Peyer's patch (tissue), 4 donors: ENCODE results near the gene BCCIP. TPM values are rescaled to one million over a fixed set of nuclear protein-coding genes. Genes with fewer than 3 reads are reported as not detected.

ENCODE experiments used
- DNase-seq, 3 donors: peaks; one replicate each; pipeline ENCODE4 v3.0.0-alpha.2; 2017 to 2019
- H3K27ac ChIP-seq, 4 donors: fragments of 200-600 bp; sonication (generic); one replicate each; pipeline ENCODE4 v1.5.1; 2016 to 2019
- H3K27me3 ChIP-seq, 2 donors: fragments of 200-600 bp; sonication (generic); one replicate each; pipeline ENCODE4 v1.5.1; 2019
- H3K36me3 ChIP-seq, 3 donors: fragments of 200-600 bp; sonication (generic); one replicate each; pipeline ENCODE4 v1.5.1; 2016 to 2019
- H3K4me1 ChIP-seq, 4 donors: fragments of 200-600 bp; sonication (generic); one replicate each; pipeline ENCODE4 v1.5.1; 2016 to 2019
- H3K4me3 ChIP-seq, 4 donors: fragments of 200-600 bp; sonication (generic); 1 replicate in 3 of 4; 2 replicates in 1 of 4; pipeline ENCODE4 v1.5.1; 2016 to 2019; ENCODE audit warnings: mild to moderate bottlenecking in 1 of 4
- H3K9me3 ChIP-seq, 4 donors: fragments of 200-600 bp; sonication (generic); one replicate each; pipeline ENCODE4 v1.5.1; 2016 to 2019; ENCODE audit warnings: mild to moderate bottlenecking in 1 of 4
- POLR2A ChIP-seq, 2 donors: fragments of 450-650 bp; IDR thresholded peaks; one replicate each; pipeline ENCODE4 v1.5.1; 2017; ENCODE audit warnings: antibody characterized with exemption in 2 of 2, mild to moderate bottlenecking in 2 of 2, moderate library complexity in 2 of 2
- total RNA-seq, 4 donors: library from RNA; depleted of rRNA; stranded (reverse); fragments of >200 nt; gene quantifications; one replicate each; pipeline ENCODE4 v1.1.0, GENCODE V29; 2016
- TF ChIP-seq, protein P1 (sequence below), 6 experiments: fragments of 450-650 bp in 4 of 6; fragments of 200-600 bp in 2 of 6; sonication (generic) in 1 of 6; IDR thresholded peaks; one replicate each; pipeline ENCODE4 v1.5.1; 2017 to 2019; ENCODE audit warnings: antibody characterized with exemption in 6 of 6, mild to moderate bottlenecking in 3 of 6, moderate library complexity in 1 of 6

Gene BCCIP
- total RNA-seq, 4 donors from 2014 or later: 17.4 to 28.1 (median 20.0) TPM

DNA sequence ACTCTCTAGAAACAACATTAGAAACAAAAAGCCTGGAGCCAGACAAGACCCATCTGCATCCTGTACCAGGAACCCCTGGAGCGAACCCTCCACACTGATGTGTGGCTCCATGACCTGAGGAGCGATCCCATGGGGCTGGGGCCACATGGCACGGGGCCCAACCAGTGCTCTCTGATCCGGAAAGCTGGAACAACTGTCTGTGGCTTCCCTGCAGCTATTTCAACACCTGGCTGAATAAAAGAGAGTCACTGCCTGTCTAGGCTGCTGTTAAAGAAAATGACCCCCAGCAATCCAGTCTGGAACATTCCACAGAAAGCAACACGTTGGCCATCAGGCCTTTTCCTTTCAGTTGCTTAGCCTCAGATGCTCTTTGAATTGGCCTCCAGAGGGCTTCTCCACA lies 21.2 kb upstream of the BCCIP start:
- peaks cover 0 to 53% (median 0%) of the 10 kb centered on the region in 3 donors for H3K36me3 ChIP-seq

GRCh38 chr10:125802739-125803138 lies 20.6 kb upstream of the BCCIP start:
- Histone ChIP-seq H3K27me3 (no peaks in the 10 kb centered on the region), H3K9me3 (no peaks in the 10 kb centered on the region), H3K4me3 (no peak overlapping the region), H3K27ac (no peak overlapping the region), H3K4me1 (no peaks in the 10 kb centered on the region), H3K36me3 (peaks cover 0 to 57% (median 0%) of the 10 kb centered on the region in 3 donors)
- TF ChIP-seq, protein P1, sequence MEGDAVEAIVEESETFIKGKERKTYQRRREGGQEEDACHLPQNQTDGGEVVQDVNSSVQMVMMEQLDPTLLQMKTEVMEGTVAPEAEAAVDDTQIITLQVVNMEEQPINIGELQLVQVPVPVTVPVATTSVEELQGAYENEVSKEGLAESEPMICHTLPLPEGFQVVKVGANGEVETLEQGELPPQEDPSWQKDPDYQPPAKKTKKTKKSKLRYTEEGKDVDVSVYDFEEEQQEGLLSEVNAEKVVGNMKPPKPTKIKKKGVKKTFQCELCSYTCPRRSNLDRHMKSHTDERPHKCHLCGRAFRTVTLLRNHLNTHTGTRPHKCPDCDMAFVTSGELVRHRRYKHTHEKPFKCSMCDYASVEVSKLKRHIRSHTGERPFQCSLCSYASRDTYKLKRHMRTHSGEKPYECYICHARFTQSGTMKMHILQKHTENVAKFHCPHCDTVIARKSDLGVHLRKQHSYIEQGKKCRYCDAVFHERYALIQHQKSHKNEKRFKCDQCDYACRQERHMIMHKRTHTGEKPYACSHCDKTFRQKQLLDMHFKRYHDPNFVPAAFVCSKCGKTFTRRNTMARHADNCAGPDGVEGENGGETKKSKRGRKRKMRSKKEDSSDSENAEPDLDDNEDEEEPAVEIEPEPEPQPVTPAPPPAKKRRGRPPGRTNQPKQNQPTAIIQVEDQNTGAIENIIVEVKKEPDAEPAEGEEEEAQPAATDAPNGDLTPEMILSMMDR (IDR thresholded peaks at IDR 0.05): no peak
- no peak for TF ChIP-seq POLR2A (IDR thresholded peaks at IDR 0.05)
- DNase-seq: no peak

More for the DNA sequence above, 21.2 kb upstream of the BCCIP start:
- TF ChIP-seq POLR2A (IDR thresholded peaks at IDR 0.05): no peak
- TF ChIP-seq, protein P1 (IDR thresholded peaks at IDR 0.05): no peak
- Histone ChIP-seq H3K4me1 (no peaks in the 10 kb centered on the region), H3K9me3 (no peaks in the 10 kb centered on the region), H3K27me3 (no peaks in the 10 kb centered on the region), H3K27ac (no peak overlapping the region), H3K4me3 (no peak overlapping the region)
- DNase-seq: no peak

- no peak for DNase-seq
- H3K27ac ChIP-seq: no peak overlapping the region
- H3K27me3 ChIP-seq: no peaks in the 10 kb centered on the region
- H3K4me3 ChIP-seq: no peak overlapping the region
- no peaks in the 10 kb centered on the region for H3K4me1 ChIP-seq
- TF ChIP-seq, protein P1 (IDR thresholded peaks at IDR 0.05): no peak
- no peak for TF ChIP-seq POLR2A (IDR thresholded peaks at IDR 0.05)
- peaks cover 0 to 58% (median 0%) of the 10 kb centered on the region in 3 donors for H3K36me3 ChIP-seq
- H3K9me3 ChIP-seq: no peaks in the 10 kb centered on the region
Observed at GRCh38 chr10:125808047-125808446, 15.3 kb upstream of the BCCIP start.

- no peak overlapping the region for H3K4me3 ChIP-seq
- peaks cover 0 to 60% (median 0%) of the 10 kb centered on the region in 3 donors for H3K36me3 ChIP-seq
- no peak overlapping the region for H3K27ac ChIP-seq
- H3K27me3 ChIP-seq: no peaks in the 10 kb centered on the region
- H3K4me1 ChIP-seq: no peaks in the 10 kb centered on the region
- DNase-seq: no peak
- no peak for TF ChIP-seq POLR2A (IDR thresholded peaks at IDR 0.05)
- TF ChIP-seq, protein P1 (IDR thresholded peaks at IDR 0.05): no peak
- no peaks in the 10 kb centered on the region for H3K9me3 ChIP-seq
Observed at GRCh38 chr10:125811251-125811650, 12.1 kb upstream of the BCCIP start.

DNA sequence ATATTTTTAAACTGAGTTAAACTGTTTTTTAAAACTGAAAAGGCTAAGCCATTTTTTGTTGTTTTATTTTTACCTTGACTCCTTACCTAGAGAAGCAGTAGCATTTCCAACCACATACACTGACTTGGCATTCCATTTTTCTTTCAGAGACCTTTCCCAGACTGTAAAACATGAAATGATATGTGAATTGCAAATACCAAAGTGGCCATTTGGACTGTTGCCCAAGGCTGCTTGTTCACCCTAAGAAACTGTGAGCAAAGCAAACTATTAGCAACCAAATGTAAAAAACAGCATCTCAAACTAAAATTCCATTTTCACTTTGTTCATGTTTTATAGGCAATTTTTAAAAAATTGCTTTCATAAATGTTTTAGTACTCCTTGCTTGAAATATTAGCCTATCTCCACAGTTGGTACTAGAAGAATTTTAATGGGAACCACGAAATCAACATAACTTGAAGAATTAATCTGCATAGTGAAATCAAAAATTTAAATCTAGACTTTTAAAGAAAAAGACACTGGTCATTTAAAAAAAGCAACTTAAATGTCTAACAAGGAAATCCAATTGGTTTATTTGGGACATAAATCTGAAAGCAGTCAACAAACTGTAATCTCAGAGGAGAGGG lies 11.1 kb upstream of the BCCIP start:
- H3K27ac ChIP-seq: no peak overlapping the region
- DNase-seq: no peak
- no peaks in the 10 kb centered on the region for H3K27me3 ChIP-seq
- H3K4me1 ChIP-seq: no peaks in the 10 kb centered on the region
- no peaks in the 10 kb centered on the region for H3K9me3 ChIP-seq
- H3K4me3 ChIP-seq: no peak overlapping the region
- TF ChIP-seq, protein P1 (IDR thresholded peaks at IDR 0.05): no peak
- TF ChIP-seq POLR2A (IDR thresholded peaks at IDR 0.05): no peak
- H3K36me3 ChIP-seq: peaks cover 0 to 51% (median 0%) of the 10 kb centered on the region in 3 donors
